Measurements from ENCODE around the gene MTFMT.
"Not testable (repeated sequence)": the region's sequence is repeated elsewhere in the genome, so short reads cannot be mapped to it uniquely, and the experiment has no call there.

MTFMT gene

GRCh38 chr15:65059931-65060596 is 30.6 kb upstream of the MTFMT start:
- DNase-seq = no peak

GRCh38 chr15:65059369-65059750 is 29.9 kb upstream of the MTFMT start:
- no peak for DNase-seq

- DNase-seq = no peak
Observed at GRCh38 chr15:65058394-65059368, 29.2 kb upstream of the MTFMT start.

- DNase-seq = no peak
Observed at GRCh38 chr15:65057549-65057940, 28.1 kb upstream of the MTFMT start.

GRCh38 chr15:65056868-65057548 is 27.6 kb upstream of the MTFMT start:
- no peak for DNase-seq

GRCh38 chr15:65056106-65056505 is 26.7 kb upstream of the MTFMT start:
- DNase-seq = no peak

GRCh38 chr15:65055201-65055870 is 25.9 kb upstream of the MTFMT start:
- no peak for DNase-seq

- no peak for DNase-seq
Observed at GRCh38 chr15:65054333-65055200, 25.1 kb upstream of the MTFMT start.

- no peak for DNase-seq
Observed at GRCh38 chr15:65052956-65053355, 23.5 kb upstream of the MTFMT start.

GRCh38 chr15:65051266-65051665 is 21.8 kb upstream of the MTFMT start:
- DNase-seq = no peak

- DNase-seq = no peak
Observed at GRCh38 chr15:65050270-65050669, 20.8 kb upstream of the MTFMT start.

- DNase-seq = peak; percentile 30
Observed at GRCh38 chr15:65049418-65049840, 20.0 kb upstream of the MTFMT start.

- DNase-seq = no peak
Observed at GRCh38 chr15:65048241-65048640, 18.8 kb upstream of the MTFMT start.

GRCh38 chr15:65044724-65045481 is 15.5 kb upstream of the MTFMT start, which contains the start of gene SLC51B:
SLC51B (plus strand) TSS chr15:65045387; CDS start chr15:65050005, 4,618 bp downstream.
- DNase-seq = no peak

GRCh38 chr15:65044218-65044617 is 14.8 kb upstream of the MTFMT start:
- not testable (repeated sequence) for DNase-seq

GRCh38 chr15:65042776-65043327 is 13.4 kb upstream of the MTFMT start:
- no peak for DNase-seq

- DNase-seq = no peak
Observed at GRCh38 chr15:65041787-65042186, 12.3 kb upstream of the MTFMT start.

GRCh38 chr15:65040461-65040860 is 11.0 kb upstream of the MTFMT start:
- DNase-seq = no peak

- no peak for DNase-seq
Observed at GRCh38 chr15:65038836-65039235, 9.4 kb upstream of the MTFMT start.

- DNase-seq = no peak
Observed at GRCh38 chr15:65038428-65038827, 9.0 kb upstream of the MTFMT start.

GRCh38 chr15:65037309-65037708 is 7.9 kb upstream of the MTFMT start:
- no peak for DNase-seq
